HG02642 (cell line): ENCODE data around the gene ZNF516.

Experiments
- ATAC-seq: cut with Tn5 transposase; IDR thresholded peaks from one replicate; pipeline ENCODE4 v1.9.1; 2021; ENCODE audit warnings: mild to moderate bottlenecking; ENCODE audit not compliant: unreplicated experiment, poor library complexity

The ZNF516 gene

DNA sequence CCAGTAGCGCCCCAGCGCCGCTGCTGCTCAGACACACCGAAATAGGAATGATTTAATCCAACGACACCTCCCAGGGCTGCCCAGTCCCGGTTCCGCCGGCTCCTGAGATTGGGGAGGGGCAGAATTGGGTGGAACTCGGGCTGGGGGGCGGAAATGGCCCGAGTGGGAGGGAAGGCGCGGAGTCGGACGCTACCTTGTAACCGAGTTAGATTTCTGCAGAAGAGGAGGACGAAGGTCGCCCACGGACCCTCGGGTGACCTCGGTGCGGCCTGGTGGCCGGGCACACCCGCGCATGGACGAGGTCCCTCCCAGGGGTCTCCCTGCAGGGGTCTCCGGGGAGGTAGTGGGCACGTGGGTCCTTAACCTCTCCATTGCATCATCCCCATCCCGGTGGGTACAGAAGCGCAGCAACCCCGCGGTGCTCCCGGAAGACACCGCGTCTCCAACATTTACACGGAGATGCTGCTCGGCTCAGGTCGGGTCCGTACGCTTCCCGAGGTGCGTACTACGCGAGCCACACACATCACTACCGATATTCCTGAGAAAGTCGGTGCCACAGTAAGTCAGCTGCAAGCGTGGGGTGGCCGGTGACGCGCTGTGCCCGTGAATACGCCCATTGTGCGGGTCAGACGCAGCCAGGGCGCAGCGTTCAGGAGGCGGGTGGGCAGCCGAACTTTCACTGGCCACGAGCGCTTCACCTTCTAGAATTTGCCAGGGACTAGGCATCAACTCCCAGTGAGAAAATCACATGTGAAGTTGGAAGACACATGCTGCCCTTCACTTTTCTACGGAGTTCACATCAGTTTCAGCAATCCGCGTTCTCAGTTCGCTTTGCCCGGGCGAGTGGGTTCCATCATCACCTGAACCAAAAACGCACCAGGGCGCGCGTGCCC is 3.0 kb downstream of the ZNF516 start:
- ATAC-seq: peak; percentile 1

DNA sequence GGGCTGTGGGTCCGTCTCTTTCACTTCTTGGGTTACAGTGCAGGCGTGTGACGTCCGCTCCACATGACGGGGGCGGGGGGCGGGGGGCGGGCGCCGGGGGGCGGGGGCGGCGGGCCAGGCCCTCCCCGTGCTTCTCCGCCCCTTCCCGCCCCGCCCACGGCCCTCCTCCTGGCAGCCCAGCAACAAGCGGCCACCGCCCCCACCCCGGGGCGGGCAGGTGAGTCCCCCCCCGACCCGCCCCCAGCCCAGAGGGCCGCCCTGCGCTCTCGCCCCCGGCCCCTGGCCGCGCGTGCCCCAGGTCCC is 3.6 kb downstream of the ZNF516 start:
- ATAC-seq: peak; percentile 12

DNA sequence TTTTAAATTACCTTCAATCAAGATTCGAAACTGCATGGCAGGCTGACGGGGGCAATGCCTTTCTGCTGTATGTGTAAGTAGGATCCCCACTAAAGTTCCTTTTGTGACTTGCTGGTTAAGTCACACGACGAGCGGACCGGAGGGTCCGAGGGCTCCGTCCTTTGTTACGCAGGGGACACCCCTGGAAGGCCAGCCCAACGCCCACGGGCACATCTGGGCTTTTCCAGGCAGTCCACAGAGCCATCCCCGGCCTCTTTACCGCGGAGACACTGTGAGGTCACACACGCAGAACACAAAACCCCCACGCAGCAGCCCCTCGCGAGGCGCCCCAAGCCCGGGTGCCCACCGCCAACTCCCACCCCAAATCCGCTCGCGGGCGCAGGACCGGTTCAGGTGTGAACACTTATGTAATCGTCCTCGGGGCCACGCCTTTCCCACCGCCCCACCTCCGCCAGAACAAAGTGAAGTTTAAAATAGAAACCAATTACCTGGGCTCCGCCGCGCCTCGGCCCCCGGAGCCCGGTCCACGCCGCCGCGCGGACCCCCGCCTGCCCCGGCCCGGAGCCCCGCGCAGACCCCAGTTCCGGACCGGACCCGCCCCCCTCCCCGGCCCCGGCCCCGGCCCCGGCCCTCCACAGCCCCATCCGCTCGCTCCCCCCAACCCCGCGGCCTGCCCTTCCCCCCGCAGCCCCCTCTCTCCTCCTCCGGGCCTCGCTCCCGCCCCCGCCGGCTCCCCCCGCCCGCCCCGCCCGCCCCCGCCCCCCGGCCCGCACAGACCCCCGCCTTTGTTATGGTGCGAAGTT is 4.2 kb downstream of the ZNF516 start:
- ATAC-seq: no peak

DNA sequence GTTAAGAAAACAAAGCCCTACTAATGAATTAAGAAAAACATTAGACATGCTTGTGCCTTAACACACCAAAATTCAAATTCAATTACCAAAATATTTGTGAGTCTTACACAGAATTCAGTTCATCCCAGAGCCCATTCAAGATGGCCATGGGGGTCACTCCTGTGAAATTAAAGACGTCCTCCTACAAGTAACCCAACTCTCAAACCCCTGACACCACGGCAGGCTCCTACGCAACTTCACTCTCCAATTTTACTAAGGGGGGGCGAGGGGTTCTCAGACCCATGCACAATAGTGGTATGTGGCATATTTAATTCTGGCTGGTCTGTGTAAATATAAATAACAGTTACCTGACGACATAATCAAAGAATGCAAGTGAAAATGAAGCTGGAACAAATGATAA is 5.0 kb downstream of the ZNF516 start:
- no peak for ATAC-seq

DNA sequence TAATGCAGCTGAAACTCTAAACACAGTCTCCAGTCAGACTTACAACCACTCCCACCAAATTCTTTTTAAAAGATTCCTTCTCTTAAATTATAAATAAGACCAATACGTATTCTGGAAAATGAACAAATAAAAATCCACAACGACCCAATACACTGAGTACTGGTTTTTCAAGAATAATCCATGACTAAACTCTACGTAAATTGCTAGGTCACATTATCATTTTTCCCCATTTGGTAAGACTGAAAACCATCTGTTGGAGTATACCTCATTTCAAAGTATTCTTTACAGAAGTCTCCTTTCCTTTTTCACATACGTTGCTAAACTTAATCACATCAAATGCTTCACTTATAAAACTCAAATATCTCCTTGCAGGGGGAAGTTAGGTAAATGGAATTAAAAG is 6.0 kb downstream of the ZNF516 start:
- no peak for ATAC-seq

DNA sequence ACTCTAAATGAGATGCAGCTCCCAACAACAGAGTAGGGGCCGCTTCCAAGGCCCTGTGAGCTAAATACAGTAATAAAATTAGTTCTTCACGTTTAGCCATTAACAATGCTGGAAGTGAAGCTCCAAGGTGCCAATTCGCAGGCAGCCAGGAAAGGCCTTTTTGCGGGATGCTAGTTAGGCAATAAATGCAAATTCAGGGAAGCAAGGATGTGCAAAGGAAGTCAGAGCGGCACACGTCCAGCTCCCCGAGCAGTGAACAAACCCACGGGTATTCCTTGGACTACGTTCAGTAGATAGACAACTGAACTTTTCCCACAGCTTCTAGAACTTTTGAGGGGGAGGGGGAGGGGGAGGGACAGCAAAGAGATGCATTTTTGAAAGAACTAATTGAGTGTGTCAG is 6.9 kb downstream of the ZNF516 start:
- no peak for ATAC-seq

DNA sequence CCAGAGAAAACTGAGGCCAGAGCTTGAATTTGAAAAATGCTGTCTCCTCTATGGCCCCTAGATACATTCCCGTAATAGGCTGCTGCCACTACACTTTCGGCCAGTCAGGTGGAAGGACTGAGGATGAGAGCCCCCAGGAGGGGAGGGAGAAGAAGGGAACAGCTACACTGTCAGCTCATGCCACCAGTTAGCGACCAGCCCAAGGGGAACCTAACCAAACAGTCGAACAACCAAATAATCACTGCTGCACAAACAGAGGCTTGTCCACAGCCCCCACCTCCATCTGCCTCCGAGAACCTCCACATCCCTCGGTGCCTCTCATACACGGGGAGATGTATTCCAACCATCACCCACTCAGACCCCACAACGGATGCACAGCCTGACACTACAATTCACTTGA is 7.3 kb downstream of the ZNF516 start:
- no peak for ATAC-seq

DNA sequence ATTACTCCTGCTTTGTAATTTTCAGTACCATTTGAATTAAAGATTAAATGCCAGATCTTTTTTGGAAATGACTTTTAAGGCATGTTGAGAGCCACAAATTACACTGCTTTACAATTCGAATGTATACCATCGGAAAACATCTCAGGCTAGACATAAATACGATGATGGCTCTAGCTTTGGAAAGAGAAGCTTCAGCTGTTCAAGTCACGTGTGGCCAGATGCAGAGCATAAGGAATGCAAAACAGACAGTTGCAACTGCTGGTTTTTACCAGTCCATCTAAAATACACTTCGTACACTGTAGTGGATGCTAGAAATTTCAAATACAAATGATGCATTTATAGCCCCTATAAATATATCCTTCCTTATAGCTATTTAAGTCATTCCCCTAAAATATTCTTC is 8.0 kb downstream of the ZNF516 start:
- ATAC-seq: no peak

DNA sequence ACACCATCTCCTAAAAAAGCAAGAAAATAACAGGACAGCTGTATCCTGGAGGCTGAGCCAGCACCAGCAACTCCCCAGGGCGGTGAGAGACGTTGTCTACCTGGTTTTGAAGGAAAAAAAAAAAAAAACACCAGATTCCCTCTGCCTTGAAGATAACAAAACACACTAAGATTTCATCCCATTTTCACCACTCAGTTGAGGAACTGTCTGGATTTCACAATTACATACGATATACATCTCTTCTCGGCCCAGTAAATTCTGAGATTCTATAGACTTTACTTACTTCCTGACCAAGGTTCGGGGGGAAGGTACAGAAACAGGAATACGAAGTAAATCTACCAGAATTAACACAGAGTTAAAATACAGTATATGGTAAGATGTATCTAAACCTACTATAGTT is 8.5 kb downstream of the ZNF516 start:
- no peak for ATAC-seq

DNA sequence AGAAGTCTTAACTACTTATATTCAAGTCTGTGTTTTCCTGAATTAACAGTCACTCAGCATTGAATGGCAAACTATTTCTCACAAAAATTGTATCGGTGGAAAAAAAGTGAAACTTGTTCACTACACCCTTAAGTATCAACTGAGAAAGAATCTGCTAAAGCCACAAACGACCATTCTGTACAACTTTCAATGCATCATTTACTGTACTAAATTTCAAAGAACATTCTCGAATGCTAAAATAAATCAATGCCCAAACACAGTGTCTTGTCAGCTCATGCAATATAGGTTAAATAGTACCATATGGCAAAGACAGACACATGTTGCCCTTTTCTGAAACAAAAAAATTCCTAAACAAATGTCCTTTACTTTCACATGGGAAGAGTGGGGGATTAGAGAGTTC is 9.0 kb downstream of the ZNF516 start:
- ATAC-seq: no peak

DNA sequence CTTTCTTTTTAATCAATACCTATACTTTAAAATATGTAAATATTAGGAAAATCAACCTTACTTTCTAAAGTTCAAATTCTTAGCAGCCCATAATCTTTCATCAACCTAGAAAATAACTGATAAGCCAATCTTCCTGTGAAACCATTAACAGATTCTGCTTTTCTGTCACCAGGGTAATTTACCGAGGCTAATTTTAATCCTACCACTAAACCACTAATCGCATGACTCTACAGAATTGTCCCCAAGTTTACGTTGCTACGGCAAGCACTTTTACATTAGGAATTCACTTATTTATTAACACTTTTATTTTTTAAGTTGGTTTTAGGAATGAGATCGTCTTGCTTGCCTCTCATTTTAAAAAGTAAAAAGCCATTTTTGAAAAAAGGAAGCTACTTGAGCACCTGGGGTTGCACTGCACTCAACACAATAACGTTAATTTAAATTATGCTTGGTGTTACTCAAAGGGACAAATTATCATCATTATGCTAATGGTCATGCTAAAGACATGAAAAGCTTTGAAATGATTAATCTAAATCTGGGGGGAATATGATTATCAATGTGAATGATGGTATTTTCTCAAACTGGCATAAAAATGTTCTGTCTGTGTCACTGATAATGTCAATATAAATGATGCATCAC is 10.2 kb downstream of the ZNF516 start:
- no peak for ATAC-seq

DNA sequence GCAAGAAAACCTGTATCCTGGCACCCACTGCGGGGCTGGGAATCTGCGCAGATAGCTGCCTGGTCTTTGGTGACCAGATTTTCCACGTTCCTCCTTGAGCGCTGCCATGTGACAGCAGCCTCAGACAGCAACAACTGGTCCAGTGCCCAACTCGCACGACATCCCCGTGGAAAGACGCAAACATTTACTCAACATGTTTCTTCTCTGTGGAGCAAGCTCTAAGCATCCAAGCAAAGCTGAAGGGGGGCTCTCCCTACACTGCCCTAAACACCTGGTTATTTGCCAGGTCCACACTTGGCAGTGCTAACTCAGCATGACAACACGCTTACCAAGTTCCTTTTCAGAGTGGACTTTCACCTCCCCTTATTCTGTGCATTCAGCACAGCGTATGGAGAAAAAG is 11.3 kb downstream of the ZNF516 start:
- no peak for ATAC-seq

DNA sequence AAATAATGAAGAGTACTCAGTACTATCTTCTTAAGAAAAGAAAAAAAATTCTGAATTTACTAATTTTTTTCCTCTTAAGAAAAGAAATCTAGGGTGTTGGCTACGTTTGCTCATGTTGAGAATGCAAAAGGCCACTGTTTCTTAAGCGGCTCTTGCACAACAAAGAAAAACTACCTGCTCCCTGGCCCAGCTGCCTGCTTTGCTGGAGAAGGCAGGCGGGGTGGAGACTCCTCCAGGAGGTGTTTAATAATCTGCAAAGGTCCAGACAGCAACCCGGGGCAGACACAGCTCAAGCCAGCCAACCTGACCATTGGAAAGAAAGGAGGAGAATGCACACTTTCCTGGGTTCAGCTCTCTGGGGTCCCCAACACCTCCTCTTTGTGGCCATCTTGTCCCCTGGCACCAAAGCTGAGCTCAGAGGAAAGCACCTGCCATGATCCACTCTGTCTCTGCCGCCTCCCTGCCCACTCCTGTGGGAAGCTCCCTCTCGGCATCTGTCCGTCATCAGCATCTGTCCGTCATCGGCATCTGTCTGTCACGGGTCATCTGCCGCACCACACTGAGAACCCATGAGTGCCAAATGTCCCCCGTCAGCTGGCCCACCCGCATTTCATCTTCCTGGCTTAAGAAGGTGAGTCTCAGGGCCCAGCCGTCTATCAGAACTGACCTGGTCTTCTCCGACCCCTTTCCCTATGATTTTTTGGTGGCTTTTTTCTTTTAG is 11.9 kb downstream of the ZNF516 start:
- no peak for ATAC-seq

DNA sequence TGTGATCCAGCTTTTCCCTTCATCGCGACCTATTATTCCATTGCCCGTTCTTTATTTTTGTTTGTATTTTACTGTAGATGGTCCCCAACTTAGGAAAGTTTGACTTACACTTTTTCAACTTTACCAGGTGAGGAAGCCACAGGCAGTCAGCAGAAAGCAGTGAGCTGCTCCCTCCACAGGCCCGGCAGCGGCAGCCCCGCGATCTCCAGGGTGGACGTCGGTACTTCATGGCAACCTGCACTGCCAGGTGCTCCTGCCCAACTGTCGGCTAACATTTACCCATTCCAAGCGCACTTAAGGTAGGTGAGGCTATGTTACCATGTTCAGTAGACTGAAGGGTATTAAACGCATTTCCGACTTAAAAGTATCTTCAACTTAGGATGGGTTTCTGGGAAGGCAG is 12.8 kb downstream of the ZNF516 start:
- no peak for ATAC-seq

DNA sequence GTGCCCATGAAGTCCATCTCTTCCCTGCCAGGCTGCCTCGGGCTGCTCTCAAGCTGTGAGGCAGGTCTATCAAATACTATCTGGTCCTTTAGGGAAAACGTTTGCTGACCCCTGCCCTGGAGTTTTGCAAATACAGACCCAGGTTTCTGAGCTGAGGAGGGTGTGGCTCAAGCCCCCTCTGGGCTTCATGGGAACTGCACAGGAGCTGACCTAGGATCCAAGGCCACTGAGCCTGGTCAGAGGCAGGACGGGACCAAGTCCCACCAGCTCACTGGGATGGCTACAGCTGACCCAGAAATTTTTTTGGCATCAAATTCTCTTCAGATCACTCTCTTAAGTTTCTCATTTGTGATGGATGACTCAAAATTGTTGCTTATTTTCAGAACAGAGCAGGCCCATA is 14.1 kb downstream of the ZNF516 start:
- no peak for ATAC-seq

DNA sequence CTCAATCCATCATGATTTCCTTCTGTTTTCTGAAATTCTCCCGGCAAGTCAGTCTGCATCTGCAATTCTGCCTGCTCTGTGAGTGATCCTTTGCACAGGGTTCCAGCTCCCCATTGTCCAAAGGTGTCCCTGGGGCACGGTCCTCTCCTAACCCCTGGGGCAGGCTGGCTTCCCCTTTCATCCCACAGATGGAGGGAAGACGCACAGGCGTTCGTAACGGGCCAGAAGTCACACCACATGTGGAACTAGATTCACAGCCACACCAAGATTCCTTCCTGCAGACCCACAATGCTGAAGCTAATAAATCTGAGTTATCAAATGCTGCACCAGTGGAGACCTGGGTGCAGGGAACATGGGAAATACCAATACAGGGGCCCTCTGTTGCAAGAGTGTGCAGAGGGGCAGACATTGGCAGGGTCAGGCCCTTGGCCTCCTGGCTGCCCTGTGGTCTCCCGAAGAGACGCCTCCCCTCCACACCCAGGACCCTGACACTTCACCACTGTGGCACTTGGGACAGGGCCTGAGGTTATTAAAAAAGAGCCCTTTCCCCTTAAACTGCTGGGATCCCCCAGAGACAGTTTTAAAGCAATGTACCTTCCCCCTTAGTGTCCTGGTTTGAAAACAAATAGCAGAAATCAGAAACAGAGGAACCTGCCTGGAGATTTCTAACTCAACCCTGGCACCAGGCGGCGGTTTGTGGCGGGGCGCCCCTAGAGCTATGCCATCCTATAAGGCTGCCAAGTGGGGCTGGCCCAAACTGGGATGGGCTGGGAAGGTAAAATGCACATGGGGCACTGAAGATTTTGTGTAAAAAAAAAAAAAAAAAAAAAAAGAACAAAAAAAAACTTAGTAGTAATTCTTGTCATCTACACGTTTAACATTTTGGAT is 15.4 kb downstream of the ZNF516 start:
- no peak for ATAC-seq

DNA sequence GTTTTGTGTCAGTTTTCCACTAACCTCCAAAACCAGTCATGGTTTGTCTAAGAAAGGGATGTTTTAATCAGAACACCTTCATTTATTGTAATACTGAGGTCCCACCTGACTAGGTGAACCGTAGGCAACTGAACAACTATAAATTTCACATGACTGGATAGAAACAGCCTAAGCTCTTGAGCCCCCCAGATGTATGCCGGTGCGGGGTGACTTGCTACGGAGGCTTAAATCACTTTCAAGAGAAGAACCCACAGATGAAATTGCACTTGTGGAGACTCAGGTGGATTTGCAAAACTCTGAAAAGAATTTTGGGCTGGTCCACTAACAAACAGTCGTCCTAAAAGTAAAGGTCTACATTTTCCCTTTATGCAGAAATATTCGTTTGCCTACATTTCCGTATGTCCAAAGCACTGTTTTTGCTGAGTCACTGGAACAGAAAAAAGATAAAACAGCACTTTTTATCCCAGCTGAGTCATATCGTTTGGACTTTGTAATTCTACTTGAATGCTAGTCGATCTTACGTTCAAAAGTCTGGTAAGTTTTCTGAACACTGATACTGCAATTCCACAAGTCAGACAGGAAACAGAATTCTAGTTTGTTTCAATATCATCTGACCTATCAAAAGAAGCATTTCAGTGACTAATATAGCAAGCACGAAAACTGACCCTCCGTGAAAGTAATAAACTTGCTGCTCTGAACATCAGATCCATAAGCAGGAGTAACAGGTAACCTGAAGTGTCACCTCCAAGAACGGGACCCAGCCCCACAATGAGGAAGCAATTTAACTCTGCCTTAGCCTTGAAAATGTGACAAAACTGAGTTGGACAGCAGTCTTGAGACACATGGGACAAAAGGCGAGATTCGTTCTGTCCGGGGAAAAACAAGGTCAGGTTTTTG is 18.1 kb downstream of the ZNF516 start:
- no peak for ATAC-seq

DNA sequence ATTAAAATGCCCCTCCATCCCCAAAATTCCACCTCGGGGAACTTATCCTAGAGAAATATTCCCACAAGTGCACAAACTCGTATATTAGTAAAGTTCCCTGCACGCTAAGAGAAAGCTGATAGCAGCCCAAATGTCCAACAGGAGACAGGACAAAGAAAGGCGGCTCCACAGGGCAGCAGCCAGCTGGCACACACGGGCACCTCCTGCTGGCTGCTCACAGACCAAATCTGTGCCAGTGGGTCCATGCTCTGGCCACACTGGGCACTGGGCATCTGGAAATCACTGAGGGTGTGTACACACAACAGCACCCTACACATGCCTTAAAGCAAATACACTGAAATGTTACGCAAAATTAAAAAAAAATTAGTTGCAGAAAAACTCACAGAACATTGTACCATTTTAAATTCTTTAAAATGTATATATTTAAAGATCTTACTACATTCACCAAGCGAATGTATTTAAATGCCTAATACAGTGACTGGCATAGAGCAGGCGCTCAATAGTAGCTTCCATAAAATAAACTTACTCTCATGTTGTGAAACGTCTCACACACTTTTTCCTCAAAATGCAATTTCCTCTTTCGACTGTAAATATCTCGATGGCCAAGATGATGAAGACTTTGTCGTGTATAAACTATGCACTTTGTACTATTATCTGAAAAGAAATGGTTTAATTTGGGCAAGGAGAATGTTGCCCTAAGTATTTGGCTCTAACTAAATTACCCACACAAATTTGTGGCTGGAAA is 19.4 kb downstream of the ZNF516 start:
- ATAC-seq: no peak
